Measurements from ENCODE around the gene CCDC8. TPM values are rescaled to one million over a fixed set of nuclear protein-coding genes. Genes with fewer than 3 reads are reported as not detected.
A peak's percentile ranks its signal among the peaks of the same experiment; 100 is the strongest.

The CCDC8 gene
- total and polyA plus RNA-seq, 2 of the 4 experiments (the other 2 are of a cell fraction): 9.3 to 10.2 TPM

DNA sequence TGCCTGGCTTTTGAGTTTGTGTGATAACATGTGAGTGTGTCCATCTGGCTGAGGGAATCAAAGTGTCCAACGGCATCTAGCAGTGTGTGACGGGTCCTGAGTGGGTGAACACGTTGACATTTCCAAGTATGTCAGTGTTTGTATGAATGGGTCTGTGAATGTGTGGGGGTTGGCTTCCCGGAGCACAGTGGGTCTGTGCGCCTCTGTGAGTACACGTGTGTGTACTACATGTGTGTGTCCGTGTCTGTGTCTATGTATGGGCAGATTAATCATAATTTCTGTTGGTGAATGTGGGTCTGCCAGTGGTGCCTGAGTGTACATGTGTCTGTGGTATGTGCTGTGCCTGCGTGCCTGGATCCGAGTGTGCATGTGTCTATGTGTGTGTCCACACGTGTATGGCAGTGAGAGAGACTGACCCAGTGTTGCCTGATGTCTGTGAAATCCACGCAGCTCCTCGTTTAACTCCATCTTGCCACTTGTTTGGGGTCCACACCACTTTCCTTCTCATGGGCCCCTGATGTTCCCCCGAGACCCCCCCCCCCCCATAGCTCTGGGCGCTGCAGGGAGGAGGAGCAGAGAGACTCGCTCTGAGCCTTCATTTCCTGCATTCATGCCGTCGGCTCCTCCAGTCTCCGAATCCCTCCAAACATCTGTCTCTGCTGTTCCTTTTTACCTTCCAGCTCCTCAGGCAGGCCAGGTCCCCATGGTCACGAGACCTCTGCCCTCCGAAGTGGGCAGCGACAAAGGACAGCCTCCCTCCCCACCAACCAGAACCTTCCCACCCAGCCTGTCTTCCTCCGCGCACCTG, 5.3 kb downstream of the CCDC8 start:
- Histone ChIP-seq H3K14ac (replicated peaks; ENCODE audit: low read depth, low read length) (no peak overlapping the region; the same call in 1 of the 2 replicates), H4K20me1 (ENCODE audit: insufficient read depth, low read length) (peaks cover 7% of the 10 kb centered on the region), H2BK5ac (ENCODE audit: low read depth, low read length, poor library complexity, severe bottlenecking) (no peak overlapping the region), H2BK120ac (ENCODE audit: low read depth, low read length) (no peak overlapping the region), H3K9me3 (ENCODE audit: control insufficient read depth, insufficient read depth, low read length) (no peaks in the 10 kb centered on the region), H3K4me2 (ENCODE audit: low read depth, low read length) (peak overlapping the region; percentile 10; the same call in 1 of the 2 replicates), H2AFZ (replicated peaks; ENCODE audit: low read length, poor library complexity) (peak overlapping the region; percentile 28), H2AK5ac (ENCODE audit: low read depth, low read length) (peak overlapping the region; percentile 65), H4K91ac (ENCODE audit: insufficient read depth, low read depth, low read length) (no peak overlapping the region), H3K23ac (ENCODE audit: low read depth, low read length) (peak overlapping the region; percentile 60), H3K27ac (ENCODE audit: insufficient read depth, low read length) (peak overlapping the region; percentile 32; the same call in 1 of the 2 replicates), H2BK20ac (ENCODE audit: low read depth, low read length) (no peak overlapping the region), H3K18ac (ENCODE audit: low read depth, low read length) (no peak overlapping the region), H3K36me3 (ENCODE audit: control insufficient read depth, insufficient read depth, low read length) (peaks cover 6% of the 10 kb centered on the region; the same call in 1 of the 2 replicates), H3K4me3 (ENCODE audit: insufficient read depth, low read depth, low read length) (no peak overlapping the region), H3K4me1 (ENCODE audit: control insufficient read depth, insufficient read depth, low read length) (peaks cover 21% of the 10 kb centered on the region), H3K9ac (ENCODE audit: low read depth, low read length) (no peak overlapping the region), H3K27me3 (ENCODE audit: control insufficient read depth, insufficient read depth, low read length) (peaks cover 4% of the 10 kb centered on the region; the same call in 1 of the 2 replicates), H3K9me1 (ENCODE audit: insufficient read depth, low read length) (peaks cover 3% of the 10 kb centered on the region; the same call in 1 of the 2 replicates), H3K4ac (ENCODE audit: low read depth, low read length) (peak overlapping the region; percentile 39; the same call in 1 of the 2 replicates), H3K79me1 (ENCODE audit: low read depth in 1 of 2, low read length in 2 of 2) (peaks cover 18 to 29% of the 10 kb centered on the region in 2 experiments; a peak in 3 of 4 replicates), H2AK9ac (replicated peaks; ENCODE audit: low read depth, low read length, poor library complexity) (peak overlapping the region; percentile 46), H4K5ac (ENCODE audit: low read depth, low read length) (no peak overlapping the region; the same call in 1 of the 2 replicates), H2BK15ac (ENCODE audit: low read depth, low read length) (no peak overlapping the region), H4K8ac (ENCODE audit: low read depth in 2 of 2, low read length in 2 of 2) (no peak overlapping the region), H3K56ac (ENCODE audit: extremely low read depth, insufficient read depth, low read length) (no peak overlapping the region)
- intact Hi-C loops (cut with micrococcal nuclease): no loop called here
- dilution Hi-C loops (cut with HindIII; ENCODE audit: low sequenced_read_pairs, unreplicated experiment): no loop called here
- ChIA-PET POLR2A (ENCODE audit: unreplicated experiment) (no interaction called here), CTCF (no interaction called here)
- no peak for ATAC-seq (ENCODE audit: low read depth)
- whole genome bisulfite sequencing, 2 experiments (ENCODE audit: extremely low coverage in 2 of 2, insufficient read length in 1 of 2): 46% methylated on average over 6 of the region's 23 CpGs; no CpG with 5 or more reads in 1 of the 2 experiments
- no peak for DNase-seq
- TF ChIP-seq CEBPB (IDR thresholded peaks at IDR 0.05; ENCODE audit: low read depth, low read length) (no peak), SMC3 (IDR thresholded peaks at IDR 0.05; ENCODE audit: low read depth, low read length) (no peak), MXI1 (IDR thresholded peaks at IDR 0.05; ENCODE audit: borderline replicate concordance, low read depth, low read length) (no peak), CHD1 (IDR thresholded peaks at IDR 0.05; ENCODE audit: low read depth, low read length) (no peak), RCOR1 (IDR thresholded peaks at IDR 0.05; ENCODE audit: insufficient replicate concordance, low read length) (no peak), BHLHE40 (IDR thresholded peaks at IDR 0.05; ENCODE audit: low read depth, low read length) (no peak), FOS (IDR thresholded peaks at IDR 0.05; ENCODE audit: low read depth, low read length) (no peak), MAFK (IDR thresholded peaks at IDR 0.05; ENCODE audit: low read depth, low read length) (no peak)
- TF ChIP-seq, protein P1, sequence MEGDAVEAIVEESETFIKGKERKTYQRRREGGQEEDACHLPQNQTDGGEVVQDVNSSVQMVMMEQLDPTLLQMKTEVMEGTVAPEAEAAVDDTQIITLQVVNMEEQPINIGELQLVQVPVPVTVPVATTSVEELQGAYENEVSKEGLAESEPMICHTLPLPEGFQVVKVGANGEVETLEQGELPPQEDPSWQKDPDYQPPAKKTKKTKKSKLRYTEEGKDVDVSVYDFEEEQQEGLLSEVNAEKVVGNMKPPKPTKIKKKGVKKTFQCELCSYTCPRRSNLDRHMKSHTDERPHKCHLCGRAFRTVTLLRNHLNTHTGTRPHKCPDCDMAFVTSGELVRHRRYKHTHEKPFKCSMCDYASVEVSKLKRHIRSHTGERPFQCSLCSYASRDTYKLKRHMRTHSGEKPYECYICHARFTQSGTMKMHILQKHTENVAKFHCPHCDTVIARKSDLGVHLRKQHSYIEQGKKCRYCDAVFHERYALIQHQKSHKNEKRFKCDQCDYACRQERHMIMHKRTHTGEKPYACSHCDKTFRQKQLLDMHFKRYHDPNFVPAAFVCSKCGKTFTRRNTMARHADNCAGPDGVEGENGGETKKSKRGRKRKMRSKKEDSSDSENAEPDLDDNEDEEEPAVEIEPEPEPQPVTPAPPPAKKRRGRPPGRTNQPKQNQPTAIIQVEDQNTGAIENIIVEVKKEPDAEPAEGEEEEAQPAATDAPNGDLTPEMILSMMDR (conservative IDR thresholded peaks at IDR 0.05; ENCODE audit: low read depth, low read length): no peak
- TF ChIP-seq, protein P2, sequence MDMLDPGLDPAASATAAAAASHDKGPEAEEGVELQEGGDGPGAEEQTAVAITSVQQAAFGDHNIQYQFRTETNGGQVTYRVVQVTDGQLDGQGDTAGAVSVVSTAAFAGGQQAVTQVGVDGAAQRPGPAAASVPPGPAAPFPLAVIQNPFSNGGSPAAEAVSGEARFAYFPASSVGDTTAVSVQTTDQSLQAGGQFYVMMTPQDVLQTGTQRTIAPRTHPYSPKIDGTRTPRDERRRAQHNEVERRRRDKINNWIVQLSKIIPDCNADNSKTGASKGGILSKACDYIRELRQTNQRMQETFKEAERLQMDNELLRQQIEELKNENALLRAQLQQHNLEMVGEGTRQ (IDR thresholded peaks at IDR 0.05; ENCODE audit: low read depth, low read length): no peak
- TF ChIP-seq, protein P3, sequence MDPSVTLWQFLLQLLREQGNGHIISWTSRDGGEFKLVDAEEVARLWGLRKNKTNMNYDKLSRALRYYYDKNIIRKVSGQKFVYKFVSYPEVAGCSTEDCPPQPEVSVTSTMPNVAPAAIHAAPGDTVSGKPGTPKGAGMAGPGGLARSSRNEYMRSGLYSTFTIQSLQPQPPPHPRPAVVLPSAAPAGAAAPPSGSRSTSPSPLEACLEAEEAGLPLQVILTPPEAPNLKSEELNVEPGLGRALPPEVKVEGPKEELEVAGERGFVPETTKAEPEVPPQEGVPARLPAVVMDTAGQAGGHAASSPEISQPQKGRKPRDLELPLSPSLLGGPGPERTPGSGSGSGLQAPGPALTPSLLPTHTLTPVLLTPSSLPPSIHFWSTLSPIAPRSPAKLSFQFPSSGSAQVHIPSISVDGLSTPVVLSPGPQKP (IDR thresholded peaks at IDR 0.05; ENCODE audit: borderline replicate concordance, low read depth, low read length): no peak
- BruUV-seq (replicated peaks): no TSS peak
- in situ Hi-C loops (cut with MboI; ENCODE audit: low sequenced_read_pairs): no loop called here

Data from IMR-90 (cell line).